Endothelial cell (in vitro differentiated cells): ENCODE measurements around the gene XPC. TPM values are rescaled to one million over a fixed set of nuclear protein-coding genes. Genes with fewer than 3 reads are reported as not detected.

ENCODE experiments used
- DNase-seq: peaks from one replicate; pipeline ENCODE4 v3.0.0; 2021; ENCODE audit warnings: low spot score
- H3K27ac Mint-ChIP-seq: one replicate; pipeline ENCODE4 v1.8.0; 2021; ENCODE audit warnings: mixed read lengths, inconsistent platforms; ENCODE audit not compliant: unreplicated experiment
- H3K27me3 Mint-ChIP-seq: one replicate; pipeline ENCODE4 v1.8.0; 2021; ENCODE audit warnings: mild to moderate bottlenecking, moderate library complexity, mixed read lengths, inconsistent platforms; ENCODE audit not compliant: unreplicated experiment
- H3K36me3 Mint-ChIP-seq: one replicate; pipeline ENCODE4 v1.8.0; 2021; ENCODE audit warnings: mild to moderate bottlenecking, low read depth, mixed read lengths, inconsistent platforms; ENCODE audit not compliant: unreplicated experiment
- H3K4me1 Mint-ChIP-seq: one replicate; pipeline ENCODE4 v1.8.0; 2021; ENCODE audit warnings: mild to moderate bottlenecking, mixed read lengths, inconsistent platforms; ENCODE audit not compliant: unreplicated experiment
- H3K4me3 Mint-ChIP-seq: one replicate; pipeline ENCODE4 v1.8.0; 2021; ENCODE audit warnings: mild to moderate bottlenecking, mixed read lengths, inconsistent platforms; ENCODE audit not compliant: unreplicated experiment
- H3K9me3 Mint-ChIP-seq: one replicate; pipeline ENCODE4 v1.8.0; 2021; ENCODE audit warnings: mixed read lengths, inconsistent platforms; ENCODE audit not compliant: unreplicated experiment
- total RNA-seq: library from RNA; stranded (reverse); fragmentation: NEBNext Ultra II Directional; extraction: Animal tissue kit (Norgen Biotek cat#: 25700); gene quantifications from one replicate; pipeline ENCODE4 v1.2.1, GENCODE V29; 2021; ENCODE audit not compliant: unreplicated experiment
- TF ChIP-seq, protein P1 (sequence below): fragments of 200-600 bp; sonication (generic); IDR thresholded peaks from one replicate; pipeline ENCODE4 v1.5.0; 2021; ENCODE audit warnings: antibody characterized with exemption; ENCODE audit not compliant: unreplicated experiment

XPC gene
- total RNA-seq, 1 donor from 2014 or later: 35.6 TPM

DNA sequence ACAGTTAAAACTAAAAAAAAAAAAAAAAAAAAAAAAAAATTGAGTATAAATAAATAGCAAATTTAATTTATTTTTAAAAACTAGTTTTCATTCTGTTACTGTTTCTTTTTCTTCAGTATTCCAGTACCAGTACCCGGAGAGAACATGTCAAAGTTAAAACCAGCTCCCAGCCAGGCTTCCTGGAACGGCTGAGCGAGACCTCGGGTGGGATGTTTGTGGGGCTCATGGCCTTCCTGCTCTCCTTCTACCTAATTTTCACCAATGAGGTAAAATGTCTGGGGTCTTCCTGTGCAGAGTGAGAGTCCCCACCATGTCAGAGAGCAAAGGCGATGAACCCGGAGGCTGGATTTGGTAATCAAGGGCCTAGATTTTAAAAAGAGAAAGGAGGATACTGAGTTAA is 49.1 kb downstream of the XPC start:
- TF ChIP-seq, protein P1, sequence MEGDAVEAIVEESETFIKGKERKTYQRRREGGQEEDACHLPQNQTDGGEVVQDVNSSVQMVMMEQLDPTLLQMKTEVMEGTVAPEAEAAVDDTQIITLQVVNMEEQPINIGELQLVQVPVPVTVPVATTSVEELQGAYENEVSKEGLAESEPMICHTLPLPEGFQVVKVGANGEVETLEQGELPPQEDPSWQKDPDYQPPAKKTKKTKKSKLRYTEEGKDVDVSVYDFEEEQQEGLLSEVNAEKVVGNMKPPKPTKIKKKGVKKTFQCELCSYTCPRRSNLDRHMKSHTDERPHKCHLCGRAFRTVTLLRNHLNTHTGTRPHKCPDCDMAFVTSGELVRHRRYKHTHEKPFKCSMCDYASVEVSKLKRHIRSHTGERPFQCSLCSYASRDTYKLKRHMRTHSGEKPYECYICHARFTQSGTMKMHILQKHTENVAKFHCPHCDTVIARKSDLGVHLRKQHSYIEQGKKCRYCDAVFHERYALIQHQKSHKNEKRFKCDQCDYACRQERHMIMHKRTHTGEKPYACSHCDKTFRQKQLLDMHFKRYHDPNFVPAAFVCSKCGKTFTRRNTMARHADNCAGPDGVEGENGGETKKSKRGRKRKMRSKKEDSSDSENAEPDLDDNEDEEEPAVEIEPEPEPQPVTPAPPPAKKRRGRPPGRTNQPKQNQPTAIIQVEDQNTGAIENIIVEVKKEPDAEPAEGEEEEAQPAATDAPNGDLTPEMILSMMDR: no peak
- no peak overlapping the region for H3K4me3 Mint-ChIP-seq
- peaks cover 7% of the 10 kb centered on the region for H3K27me3 Mint-ChIP-seq
- H3K36me3 Mint-ChIP-seq: peaks cover 45% of the 10 kb centered on the region
- no peak for DNase-seq
- peaks cover 15% of the 10 kb centered on the region for H3K4me1 Mint-ChIP-seq
- no peaks in the 10 kb centered on the region for H3K9me3 Mint-ChIP-seq
- H3K27ac Mint-ChIP-seq: no peak overlapping the region

DNA sequence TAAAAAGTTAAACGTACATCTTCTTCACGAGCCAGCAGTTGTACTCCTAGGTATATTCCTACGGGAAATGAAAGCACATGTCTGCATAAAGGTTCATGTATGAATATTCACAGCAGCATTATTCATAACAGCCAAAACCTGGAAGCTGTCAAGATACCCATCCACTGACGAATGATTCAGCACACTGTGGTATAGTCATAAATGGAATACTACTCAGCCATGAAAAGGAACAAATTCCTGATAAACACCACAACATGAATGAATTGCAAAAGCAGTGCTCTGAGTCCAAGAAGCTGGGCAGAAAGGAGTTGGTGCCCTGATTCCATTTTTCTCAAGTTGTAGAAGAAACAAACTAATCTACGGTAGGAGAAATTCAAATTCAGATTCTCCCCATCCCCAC is 49.7 kb downstream of the XPC start:
- Mint-ChIP-seq H3K36me3 (peaks cover 41% of the 10 kb centered on the region), H3K4me3 (no peak overlapping the region), H3K4me1 (peaks cover 19% of the 10 kb centered on the region)

DNA sequence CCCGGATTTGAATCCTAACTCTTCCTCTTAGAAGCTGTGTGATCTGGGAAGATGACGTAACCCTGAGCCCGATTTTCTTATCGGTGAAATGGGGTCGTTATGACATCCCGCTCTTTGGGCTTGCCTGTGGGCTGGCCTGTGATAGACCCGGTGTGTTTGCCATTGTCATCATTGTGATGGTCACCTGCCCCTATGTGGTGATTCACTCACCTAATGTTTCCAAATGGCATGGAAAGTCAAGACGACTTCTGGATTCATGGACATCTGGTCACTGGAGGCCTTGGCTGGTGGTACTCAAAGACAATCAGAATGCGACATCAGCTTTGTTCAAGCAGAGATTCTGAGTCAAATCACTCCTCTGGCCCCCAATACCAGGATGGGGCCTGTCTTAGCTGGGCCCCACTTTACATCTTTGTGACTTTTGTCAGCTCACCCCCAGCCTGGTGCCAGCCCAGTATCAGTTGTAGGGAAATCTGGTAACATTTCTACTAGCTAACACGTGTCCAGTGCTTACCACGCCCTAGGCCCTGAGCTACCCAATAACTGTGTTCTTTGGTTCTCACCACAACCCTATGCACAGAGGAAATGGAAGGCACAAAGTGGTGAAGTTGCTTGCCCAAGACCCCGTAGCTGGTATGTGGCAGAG is 50.8 kb downstream of the XPC start:
- DNase-seq: no peak
- TF ChIP-seq, protein P1: no peak
- H3K4me3 Mint-ChIP-seq: no peak overlapping the region
- no peaks in the 10 kb centered on the region for H3K9me3 Mint-ChIP-seq
- H3K27me3 Mint-ChIP-seq: peaks cover 8% of the 10 kb centered on the region
- H3K36me3 Mint-ChIP-seq: peaks cover 32% of the 10 kb centered on the region
- H3K27ac Mint-ChIP-seq: no peak overlapping the region
- peaks cover 26% of the 10 kb centered on the region for H3K4me1 Mint-ChIP-seq

More for the DNA sequence above, 49.7 kb downstream of the XPC start:
- Mint-ChIP-seq H3K27me3 (peaks cover 7% of the 10 kb centered on the region), H3K9me3 (no peaks in the 10 kb centered on the region), H3K27ac (no peak overlapping the region)
- TF ChIP-seq, protein P1: no peak
- DNase-seq: no peak

DNA sequence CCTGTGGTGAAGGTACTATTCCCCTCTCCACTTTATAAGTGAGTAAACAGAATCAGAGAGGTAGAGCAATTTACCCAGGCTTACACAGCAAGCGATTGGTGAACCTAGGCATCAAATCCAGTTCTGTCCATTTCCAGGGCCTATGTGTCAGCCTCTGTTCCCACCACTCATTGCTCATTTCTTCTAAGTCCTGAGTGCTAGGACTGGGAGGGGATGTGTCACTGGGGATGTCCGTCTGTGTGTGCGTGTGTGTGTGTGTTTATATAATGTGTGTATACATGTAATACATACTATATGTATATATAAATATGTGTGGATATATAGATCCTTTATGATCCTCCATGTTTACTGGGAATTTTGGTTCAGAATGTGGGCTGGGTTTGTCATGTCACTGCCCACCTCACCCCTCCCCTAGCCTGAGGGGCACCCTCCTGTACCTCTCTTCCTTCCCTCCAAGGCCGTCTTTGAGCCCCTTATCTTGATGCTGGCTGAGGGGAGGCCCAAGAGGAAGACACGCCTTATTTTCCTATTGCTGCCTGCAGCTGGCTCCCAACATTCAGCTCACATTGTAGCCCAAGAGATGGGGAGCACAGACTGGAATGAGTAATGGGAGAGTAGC is 51.4 kb downstream of the XPC start:
- H3K4me3 Mint-ChIP-seq: no peak overlapping the region
- H3K27ac Mint-ChIP-seq: no peak overlapping the region
- H3K9me3 Mint-ChIP-seq: no peaks in the 10 kb centered on the region
- TF ChIP-seq, protein P1: no peak
- peaks cover 31% of the 10 kb centered on the region for H3K4me1 Mint-ChIP-seq
- H3K27me3 Mint-ChIP-seq: peaks cover 13% of the 10 kb centered on the region
- H3K36me3 Mint-ChIP-seq: peaks cover 34% of the 10 kb centered on the region
- no peak for DNase-seq
